Keratinocyte (primary cell): ENCODE measurements around the gene NCOA3.

Experiments
- EZH2 ChIP-seq: IDR thresholded peaks from one replicate; pipeline ENCODE4 v1.6.1; 2012; ENCODE audit warnings: inconsistent platforms, mild to moderate bottlenecking, low read length, moderate library complexity
- TF ChIP-seq, protein P1 (sequence below), 3 experiments: IDR thresholded peaks in 1 of 3; conservative IDR thresholded peaks in 1 of 3; optimal IDR thresholded peaks in 1 of 3; 2 replicates in 2 of 3; 3 replicates in 1 of 3; pipeline versions ENCODE3 to v1.5.1; 2011; ENCODE audit warnings: low read length in 3 of 3, mild to moderate bottlenecking in 3 of 3, moderate library complexity in 2 of 3, control low read depth in 1 of 3, inconsistent platforms in 1 of 3; ENCODE audit not compliant: insufficient read depth in 2 of 3; ENCODE audit errors: extremely low read depth in 1 of 3

DNA sequence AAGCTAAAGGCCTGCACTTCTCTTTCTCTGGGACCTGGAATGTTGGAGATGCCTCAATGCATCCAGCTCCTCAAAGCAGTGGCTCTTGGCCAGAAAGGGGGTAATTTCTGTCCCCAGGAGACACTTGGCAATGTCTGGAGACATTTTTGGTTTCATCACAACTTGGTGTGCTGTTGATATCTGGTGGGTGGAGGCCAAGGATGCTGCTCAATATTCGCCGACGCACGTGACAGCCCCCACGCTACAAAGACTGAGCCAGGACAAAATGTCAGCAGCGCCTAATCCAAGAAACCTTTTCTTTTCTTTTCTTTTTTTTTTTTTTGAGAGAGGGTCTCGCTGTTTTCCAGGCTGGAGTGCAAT is 203.8 kb downstream of the NCOA3 start:
- TF ChIP-seq, protein P1, sequence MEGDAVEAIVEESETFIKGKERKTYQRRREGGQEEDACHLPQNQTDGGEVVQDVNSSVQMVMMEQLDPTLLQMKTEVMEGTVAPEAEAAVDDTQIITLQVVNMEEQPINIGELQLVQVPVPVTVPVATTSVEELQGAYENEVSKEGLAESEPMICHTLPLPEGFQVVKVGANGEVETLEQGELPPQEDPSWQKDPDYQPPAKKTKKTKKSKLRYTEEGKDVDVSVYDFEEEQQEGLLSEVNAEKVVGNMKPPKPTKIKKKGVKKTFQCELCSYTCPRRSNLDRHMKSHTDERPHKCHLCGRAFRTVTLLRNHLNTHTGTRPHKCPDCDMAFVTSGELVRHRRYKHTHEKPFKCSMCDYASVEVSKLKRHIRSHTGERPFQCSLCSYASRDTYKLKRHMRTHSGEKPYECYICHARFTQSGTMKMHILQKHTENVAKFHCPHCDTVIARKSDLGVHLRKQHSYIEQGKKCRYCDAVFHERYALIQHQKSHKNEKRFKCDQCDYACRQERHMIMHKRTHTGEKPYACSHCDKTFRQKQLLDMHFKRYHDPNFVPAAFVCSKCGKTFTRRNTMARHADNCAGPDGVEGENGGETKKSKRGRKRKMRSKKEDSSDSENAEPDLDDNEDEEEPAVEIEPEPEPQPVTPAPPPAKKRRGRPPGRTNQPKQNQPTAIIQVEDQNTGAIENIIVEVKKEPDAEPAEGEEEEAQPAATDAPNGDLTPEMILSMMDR (optimal IDR thresholded peaks at IDR 0.05 in 1 of 3, IDR thresholded peaks at IDR 0.05 in 1 of 3, conservative IDR thresholded peaks at IDR 0.05 in 1 of 3; ENCODE audit: extremely low read depth in 1 of 3, insufficient read depth in 2 of 3, low read length in 3 of 3) = no peak
- no peak for TF ChIP-seq EZH2
